NCI-H446 (cell line): ENCODE data around the gene PCSK2.

Experiments
- DNase-seq, 2 experiments: peaks; one replicate each; lab custom pipeline; 2025; lab: John Stamatoyannopoulos, UW

PCSK2 gene

DNA sequence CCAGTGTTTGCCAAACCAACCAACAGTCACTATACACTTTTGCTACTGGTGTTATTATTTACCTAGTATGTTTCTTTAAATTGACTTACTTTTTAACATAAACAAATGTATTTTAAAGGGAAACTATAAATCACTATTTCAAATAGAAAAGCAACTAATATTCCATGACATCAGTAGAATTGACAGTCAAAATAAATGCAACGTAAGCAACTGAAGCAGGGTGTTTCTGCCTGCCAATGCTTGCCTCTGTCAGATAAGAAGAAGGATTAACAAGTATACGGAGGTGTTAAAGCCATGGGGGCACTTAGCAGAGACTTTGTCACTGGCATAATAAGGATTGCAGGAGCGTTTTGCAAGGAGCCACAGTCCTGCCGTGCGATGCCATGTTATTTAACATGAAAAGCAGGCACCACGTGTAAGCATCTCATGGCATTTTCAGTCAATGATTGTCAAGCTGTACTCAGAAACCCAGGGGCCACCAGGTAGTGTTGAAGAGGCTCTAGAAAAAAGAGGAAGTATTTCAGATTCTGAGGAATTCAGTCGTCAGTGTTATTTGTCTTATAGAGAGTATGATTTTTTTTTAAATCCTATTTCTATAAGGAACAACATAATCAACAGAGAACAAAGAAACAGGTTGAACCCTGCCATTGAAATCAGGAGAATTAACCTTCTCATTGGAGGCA is 172.6 kb downstream of the PCSK2 start:
- peak in 1 of 2 experiments; percentile 55 for DNase-seq

DNA sequence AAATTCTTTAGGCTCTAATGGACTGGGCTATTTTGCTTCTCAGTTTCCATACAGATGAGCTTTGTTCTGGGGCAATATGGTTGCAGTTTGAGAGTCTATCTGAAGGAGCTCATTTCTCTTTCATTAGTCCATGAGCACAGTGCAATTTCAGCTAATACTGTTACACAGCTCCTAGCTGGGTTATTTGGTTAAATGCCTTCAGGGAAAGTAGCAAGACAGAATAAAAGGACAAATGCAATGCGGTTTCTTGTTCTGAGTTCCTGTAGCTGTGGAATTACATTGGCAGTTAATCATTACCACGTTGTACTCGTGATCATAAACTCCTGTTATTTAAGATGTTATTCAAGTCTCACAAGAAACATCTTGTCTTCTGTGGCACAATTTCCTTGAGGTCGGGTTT is 176.6 kb downstream of the PCSK2 start:
- DNase-seq: no peak

GRCh38 chr20:17406051-17406590 is 179.3 kb downstream of the PCSK2 start:
- DNase-seq: no peak

- no peak for DNase-seq
These were observed 180.7 kb downstream of the PCSK2 start for GRCh38 chr20:17407550-17407949.

DNA sequence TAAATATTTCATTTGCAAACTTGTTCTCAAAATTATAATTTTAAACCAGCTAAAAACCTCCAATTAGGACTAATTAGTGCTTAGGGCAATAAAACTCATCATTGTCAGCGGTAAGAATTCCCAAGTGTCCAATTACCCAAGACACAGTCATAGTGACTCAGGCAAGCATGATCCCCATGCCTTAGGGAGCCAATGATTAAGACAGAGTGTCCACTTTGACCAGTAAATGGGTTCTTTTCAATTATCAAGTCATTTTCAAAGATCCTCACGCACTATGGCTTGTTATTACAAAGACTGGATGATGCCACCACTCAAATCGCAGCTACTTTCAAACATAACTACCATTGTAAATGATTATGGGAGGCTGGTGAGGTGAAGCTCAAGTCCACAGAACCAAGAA is 190.4 kb downstream of the PCSK2 start:
- DNase-seq: no peak

GRCh38 chr20:17418737-17419136 is 191.9 kb downstream of the PCSK2 start:
- no peak for DNase-seq

DNA sequence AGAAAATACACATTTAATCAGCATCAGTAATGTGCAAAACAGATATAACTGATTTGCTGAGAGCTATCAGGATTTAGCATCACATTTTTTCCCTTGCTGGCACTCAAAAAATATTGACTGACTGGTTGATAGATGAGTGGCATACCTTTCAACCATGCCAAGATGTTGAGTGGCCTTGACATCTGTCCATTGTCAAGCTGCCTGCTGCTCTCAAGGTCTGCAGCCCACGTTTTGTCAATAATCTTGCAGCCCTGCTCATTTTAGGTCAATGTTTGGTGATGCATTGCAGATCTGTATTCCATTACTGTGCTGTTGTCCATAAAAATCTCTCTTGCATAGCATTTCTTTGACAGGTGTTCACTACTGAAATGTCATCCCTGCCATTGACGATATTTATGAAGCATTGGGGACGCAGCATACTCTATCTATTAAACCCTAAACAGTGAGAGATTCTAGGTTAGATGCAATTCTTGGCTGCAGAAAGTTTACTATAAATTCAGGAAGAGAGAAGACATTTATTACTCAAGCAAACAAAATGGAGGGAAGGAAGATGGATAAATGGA is 192.7 kb downstream of the PCSK2 start:
- DNase-seq: peak; percentile 36 to 74

DNA sequence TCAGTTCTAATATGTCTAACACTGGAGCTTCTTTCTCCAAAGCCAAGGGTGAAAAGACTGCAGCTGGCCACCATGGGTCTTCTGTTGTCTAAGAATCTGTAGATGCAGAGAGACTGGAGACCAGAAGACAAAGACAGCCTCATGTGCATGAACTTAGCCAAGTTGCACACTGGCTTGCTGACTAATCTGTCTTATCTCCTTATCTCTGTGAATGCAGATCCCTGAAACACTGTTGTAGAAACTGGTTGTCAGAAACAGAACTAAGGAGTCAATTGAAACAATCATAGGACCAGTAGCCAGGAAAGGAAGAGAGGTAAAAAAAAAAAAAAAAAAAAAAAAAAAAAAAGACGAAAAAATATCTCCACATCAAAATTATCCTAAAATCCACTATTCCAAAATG is 194.7 kb downstream of the PCSK2 start:
- no peak for DNase-seq

DNA sequence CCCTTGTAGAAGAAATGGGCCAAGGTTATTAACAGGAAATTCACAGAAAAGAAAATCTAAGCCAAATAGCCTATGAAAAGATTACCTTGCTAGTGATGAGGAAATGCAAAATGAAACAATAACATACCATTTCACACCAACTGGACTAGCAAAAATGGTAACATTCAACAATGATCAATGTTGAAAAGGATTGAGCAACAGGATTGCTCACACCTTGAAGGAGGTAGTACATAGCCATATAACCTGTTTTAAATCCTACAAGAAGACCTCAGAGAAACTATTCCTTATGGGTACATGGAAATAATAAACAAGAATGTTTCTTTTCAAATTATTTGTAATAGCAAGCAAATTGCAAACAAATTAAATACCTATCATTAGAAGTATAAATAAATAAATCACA is 196.9 kb downstream of the PCSK2 start:
- DNase-seq: no peak

- DNase-seq: no peak
These were observed 200.8 kb downstream of the PCSK2 start for GRCh38 chr20:17427638-17428037.

GRCh38 chr20:17430125-17430950 is 203.5 kb downstream of the PCSK2 start:
- no peak for DNase-seq

- DNase-seq: peak; percentile 71 to 76
These were observed 205.0 kb downstream of the PCSK2 start for GRCh38 chr20:17431621-17432364.

DNA sequence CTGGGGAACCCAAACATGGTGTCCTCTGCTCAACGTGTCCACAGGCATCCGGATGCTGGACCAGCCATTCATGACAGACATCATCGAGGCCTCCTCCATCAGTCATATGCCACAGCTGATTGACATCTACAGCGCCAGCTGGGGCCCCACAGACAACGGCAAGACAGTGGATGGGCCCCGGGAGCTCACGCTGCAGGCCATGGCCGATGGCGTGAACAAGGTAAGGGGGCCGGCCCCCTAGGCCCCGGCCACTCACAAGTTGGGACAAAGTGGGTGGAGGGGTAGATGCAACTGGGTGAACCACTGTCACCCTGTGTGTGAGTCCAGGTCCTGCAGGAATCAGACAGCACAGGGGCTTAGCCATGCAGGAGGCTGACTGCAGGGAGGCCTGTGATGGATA is 209.8 kb downstream of the PCSK2 start:
- no peak for DNase-seq

DNA sequence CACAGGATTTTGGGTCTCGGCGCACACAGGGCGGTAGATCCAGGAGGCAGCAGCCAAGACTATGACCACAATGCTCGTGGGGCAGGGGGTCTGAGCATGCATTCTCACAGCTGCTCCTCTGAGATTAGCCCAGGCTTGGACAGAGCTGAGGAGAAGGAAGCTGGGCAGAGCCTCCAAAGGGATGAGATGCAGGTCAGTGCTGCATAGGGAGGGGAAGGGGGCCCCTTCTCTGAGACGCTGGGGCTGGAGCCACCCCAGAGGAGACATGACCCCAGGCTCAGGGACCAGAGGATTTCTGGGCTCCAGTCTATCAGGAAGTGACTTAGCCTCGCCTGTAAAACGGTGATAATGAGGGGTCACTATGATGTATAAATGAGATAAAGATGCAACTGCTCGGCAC is 210.4 kb downstream of the PCSK2 start:
- DNase-seq: no peak

GRCh38 chr20:17438436-17439039 is 211.7 kb downstream of the PCSK2 start:
- DNase-seq: no peak

GRCh38 chr20:17439616-17440296 is 212.9 kb downstream of the PCSK2 start:
- DNase-seq: no peak

GRCh38 chr20:17441745-17442144 is 214.9 kb downstream of the PCSK2 start:
- DNase-seq: no peak

DNA sequence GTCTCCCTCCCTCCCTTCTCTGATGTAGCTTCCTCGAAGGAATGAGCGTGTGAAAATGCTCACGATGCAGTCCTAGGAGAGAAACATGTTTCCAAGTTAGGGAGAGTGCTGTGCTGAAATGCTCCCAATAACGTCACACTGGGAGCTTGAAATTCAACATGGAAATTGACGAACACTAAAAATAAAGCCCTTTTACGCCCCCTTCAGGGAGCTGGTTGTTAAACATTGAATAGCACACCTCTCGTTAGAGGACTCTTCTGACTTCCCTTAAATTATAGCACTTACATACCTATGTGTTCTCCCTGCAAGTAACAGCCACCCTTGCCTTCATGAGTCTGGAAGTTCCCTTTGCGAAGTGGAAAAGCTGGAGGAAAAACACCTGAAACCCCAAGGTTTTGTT is 215.7 kb downstream of the PCSK2 start:
- DNase-seq: no peak

DNA sequence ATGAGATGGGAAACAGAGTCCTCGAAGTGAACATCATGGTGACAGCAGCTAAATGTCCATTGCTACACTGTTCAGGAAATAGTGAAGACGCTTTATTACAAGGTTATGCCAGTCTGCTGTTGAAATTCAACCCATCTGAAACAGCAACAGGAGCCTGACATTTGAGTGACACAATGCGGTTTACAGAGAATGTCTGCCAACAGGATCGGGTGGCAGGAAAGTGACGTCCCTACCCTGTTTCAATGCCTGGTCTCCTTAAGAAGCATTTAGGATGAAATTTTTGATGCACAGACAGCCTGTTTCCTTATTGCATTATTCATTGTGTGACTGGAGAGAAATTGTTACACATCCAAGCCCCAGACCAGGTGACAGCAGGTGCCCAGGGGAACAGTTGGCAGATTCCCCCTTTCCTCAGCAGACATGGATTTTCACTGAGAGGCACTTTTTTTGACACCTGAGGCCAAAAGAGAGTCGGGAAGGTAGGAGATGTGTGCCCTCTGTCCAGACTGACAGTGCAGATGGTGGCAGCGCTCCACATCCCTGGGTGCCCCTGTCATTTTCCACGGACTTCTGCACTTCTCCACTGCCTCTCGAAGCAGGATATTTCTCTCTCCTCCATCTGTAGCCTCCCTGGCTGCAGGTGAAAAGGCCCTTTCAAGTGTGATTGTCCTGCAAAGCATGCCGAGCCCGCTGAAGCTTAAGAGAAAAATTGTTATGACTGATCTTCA is 216.5 kb downstream of the PCSK2 start:
- no peak for DNase-seq

- no peak for DNase-seq
These were observed 217.3 kb downstream of the PCSK2 start for GRCh38 chr20:17444091-17444490.
